GM12892 (cell line): ENCODE data around the gene PPP1R12A.

ENCODE experiments used
- DNase-seq: peaks from one replicate; pipeline ENCODE4 v3.0.0; 2011; ENCODE audit not compliant: insufficient read length
- FAIRE-seq: peaks from 2 replicates; lab custom pipeline; 2011; peaks lifted over from hg19 to GRCh38; lab: Jason Lieb, UNC
- POLR2A ChIP-seq: IDR thresholded peaks from 2 replicates; pipeline ENCODE4 v1.6.1; 2011; ENCODE audit warnings: low read depth, low read length, control low read depth
- POLR2AphosphoS5 ChIP-seq: IDR thresholded peaks from 2 replicates; pipeline ENCODE4 v1.6.1; 2011; ENCODE audit warnings: low read depth, low read length, control low read depth
- TAF1 ChIP-seq: IDR thresholded peaks from 2 replicates; pipeline ENCODE4 v1.6.1; 2011; ENCODE audit warnings: low read depth, mild to moderate bottlenecking, control low read depth, low read length, borderline replicate concordance

The PPP1R12A gene

DNA sequence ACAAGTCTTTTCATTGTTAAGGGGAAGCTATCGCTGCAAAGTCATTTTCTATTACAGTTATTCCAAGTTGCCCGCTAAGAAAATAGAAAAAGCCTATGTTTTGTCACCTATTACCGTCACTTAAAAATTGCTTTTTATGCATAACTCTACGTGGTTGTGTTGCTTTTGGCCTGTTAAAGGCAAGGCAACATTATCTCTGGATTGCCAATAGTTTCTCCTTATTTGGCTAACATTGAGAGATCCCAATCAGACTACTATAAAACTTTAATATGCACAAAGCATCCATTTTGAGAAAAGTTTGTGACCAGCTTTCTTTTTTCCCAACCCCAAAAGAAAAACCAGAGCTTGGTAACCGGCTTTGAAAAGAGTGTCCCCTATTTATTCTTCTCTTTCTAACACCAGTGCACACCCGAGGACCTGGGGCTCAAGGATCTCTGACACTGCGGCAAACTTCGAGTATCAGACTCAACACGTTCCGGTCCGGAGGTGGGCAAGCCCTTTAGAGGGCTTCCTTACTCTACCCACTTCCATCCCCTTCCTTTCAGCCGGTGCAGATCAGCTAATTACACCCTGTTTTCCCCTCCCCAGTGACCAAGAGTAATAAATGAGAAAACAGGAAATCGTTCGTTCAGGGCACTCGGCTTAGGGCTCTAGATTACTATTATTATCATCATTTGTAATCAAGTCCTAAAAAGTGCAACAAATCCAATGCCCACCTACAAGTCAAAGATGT lies 1.2 kb downstream of the PPP1R12A start:
- TF ChIP-seq POLR2AphosphoS5, result no peak
- TF ChIP-seq TAF1, result no peak
- TF ChIP-seq POLR2A, result no peak
- FAIRE-seq (no peak), DNase-seq (no peak)

DNA sequence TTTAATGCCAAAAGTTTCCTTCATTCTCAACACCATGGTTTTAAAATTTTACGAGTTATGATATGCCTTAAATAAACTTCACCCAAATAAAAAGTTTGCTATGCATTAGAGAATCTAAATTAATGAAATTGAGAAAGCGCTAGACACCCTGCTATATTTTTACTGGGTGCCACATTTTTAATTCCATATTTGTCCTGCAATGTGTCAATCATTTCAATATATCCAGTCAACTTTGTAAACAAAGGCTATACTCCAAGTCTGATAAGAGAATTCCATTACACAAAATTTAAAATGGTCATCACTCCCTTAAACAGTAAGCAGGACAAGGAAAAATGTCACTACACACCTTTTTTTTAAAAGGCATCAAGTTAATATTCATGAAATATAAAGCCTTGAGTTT lies 1.9 kb downstream of the PPP1R12A start:
- DNase-seq, result no peak
- TF ChIP-seq TAF1 (no peak), POLR2AphosphoS5 (no peak), POLR2A (no peak)
- FAIRE-seq, result no peak

DNA sequence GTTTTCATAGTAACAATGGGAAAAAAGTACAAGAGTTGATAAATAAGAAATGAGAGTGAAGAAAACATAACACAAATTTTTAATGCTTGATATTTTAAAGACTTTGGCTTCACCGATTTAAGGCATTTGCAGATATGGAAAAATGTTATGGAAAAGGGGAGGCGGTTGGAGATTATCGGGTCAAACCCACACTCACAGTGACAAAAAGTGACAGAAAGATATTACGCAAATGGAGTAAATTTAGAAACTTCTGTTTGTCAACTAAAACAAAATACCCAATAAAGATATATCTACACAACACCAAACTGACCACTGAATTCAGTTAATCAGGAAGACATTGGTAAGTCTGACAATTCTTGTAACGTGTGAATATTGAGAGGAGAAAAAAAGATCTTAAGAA lies 2.5 kb downstream of the PPP1R12A start:
- FAIRE-seq (no peak), DNase-seq (no peak)
- TF ChIP-seq POLR2A, result no peak
- no peak for TF ChIP-seq TAF1
- TF ChIP-seq POLR2AphosphoS5, result no peak

DNA sequence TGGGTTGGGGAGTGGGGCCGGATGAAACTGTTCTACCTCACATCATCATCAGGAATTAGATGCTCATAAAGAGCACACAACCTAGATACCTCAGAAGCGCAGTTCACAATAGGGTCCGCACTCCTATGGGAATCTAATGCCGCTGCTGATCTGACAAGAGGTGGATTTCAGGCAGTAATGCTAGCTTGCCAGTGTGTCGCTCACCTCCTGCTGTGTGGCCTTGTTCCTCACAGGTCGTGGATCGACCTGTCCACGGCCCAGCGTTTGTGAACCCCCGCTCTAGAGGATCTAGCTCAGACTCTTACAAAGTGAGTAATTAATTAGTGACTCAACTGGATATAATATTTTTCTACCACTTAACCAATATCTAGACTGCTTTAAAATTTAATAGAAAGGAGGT lies 5.8 kb downstream of the PPP1R12A start:
- no peak for DNase-seq
- TF ChIP-seq POLR2A (no peak), POLR2AphosphoS5 (no peak), TAF1 (no peak)
- no peak for FAIRE-seq

GRCh38 chr12:79927772-79928474 lies 7.0 kb downstream of the PPP1R12A start:
- DNase-seq (no peak), FAIRE-seq (peak; percentile 89)
- TF ChIP-seq POLR2AphosphoS5, result no peak

- DNase-seq, result no peak
- TF ChIP-seq POLR2AphosphoS5 (no peak), POLR2A (no peak), TAF1 (no peak)
- FAIRE-seq, result no peak
These were observed 7.9 kb downstream of the PPP1R12A start for GRCh38 chr12:79926951-79927350.

- FAIRE-seq (no peak), DNase-seq (no peak)
- TF ChIP-seq TAF1 (no peak), POLR2A (no peak), POLR2AphosphoS5 (no peak)
These were observed 9.4 kb downstream of the PPP1R12A start for GRCh38 chr12:79925492-79925891.

DNA sequence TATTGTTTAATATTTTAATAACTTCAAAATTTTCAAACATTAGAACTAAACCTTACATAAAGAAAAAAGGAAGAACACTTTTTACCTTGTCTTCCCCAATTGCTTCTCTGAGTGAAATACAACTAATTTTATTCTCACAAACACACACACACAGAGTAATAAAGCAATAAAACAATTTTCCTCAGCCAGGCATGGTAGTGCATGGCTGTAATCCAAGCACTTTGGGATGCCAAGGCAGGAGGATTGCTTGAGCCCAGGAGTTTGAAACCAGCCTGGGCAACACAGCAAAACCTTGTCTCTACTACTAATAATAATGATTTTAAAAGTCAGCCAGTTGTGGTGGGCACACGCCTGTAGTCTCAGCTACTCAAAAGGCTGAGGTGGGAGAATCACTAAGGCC lies 13.1 kb downstream of the PPP1R12A start:
- no peak for TF ChIP-seq POLR2AphosphoS5
- DNase-seq (no peak), FAIRE-seq (no peak)

- no peak for FAIRE-seq
- TF ChIP-seq POLR2AphosphoS5 (no peak), TAF1 (no peak), POLR2A (no peak)
- DNase-seq, result no peak
These were observed 14.3 kb downstream of the PPP1R12A start for GRCh38 chr12:79920421-79921238.

DNA sequence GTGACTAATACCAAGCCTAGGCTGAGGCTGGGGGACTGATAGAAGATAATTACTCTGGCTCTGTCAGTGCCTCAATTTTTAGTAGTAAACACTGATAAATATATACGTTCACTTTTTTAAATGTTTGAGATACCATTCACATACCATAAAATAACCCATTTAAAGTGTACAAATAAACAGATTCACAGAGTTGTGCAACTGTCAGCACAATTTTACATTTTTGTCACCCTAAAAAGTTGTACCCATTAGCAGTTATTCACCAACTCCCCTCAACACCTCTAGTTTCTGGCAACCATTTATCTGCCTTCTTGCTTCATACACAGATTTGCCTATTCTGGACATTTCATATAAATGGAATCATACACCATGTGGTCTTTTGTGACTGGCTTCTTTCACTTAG lies 15.1 kb downstream of the PPP1R12A start:
- FAIRE-seq (no peak), DNase-seq (no peak)
- TF ChIP-seq POLR2AphosphoS5 (no peak), POLR2A (no peak), TAF1 (no peak)

GRCh38 chr12:79916826-79917225 lies 18.1 kb downstream of the PPP1R12A start:
- FAIRE-seq (no peak), DNase-seq (no peak)
- TF ChIP-seq POLR2A (no peak), POLR2AphosphoS5 (no peak), TAF1 (no peak)
